Fibroblast of gingiva (primary cell): Measurements from ENCODE around the gene HARS1.
A peak's percentile ranks its signal among the peaks of the same experiment; 100 is the strongest.
"Not testable (repeated sequence)": the region's sequence is repeated elsewhere in the genome, so short reads cannot be mapped to it uniquely, and the experiment has no call there.

Experiments
- DNase-seq: peaks from one replicate; pipeline ENCODE4 v3.0.0-alpha.2; 2011; ENCODE audit warnings: low read depth

HARS1 gene

DNA sequence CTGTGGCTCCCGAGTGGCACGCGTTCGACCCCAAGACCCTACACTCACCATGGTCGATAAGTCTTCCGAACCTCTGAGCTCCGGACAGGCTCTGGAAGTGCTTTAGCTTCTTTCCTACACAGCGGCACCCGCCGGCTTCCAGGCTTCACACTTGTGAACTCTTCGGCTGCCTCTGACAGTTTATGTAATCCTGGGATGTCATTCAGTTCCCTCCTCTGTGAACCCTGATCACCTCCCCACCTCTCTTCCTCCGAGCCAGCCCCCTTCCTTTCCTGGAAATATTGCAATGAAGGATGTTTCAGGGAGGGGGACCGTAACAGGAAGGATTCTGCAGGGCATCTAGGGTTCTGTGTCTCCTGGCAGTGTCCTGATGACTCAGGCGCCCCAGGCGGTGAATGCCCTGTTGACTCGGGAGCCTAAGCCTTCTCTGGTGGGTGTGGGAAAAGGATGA is 58.1 kb downstream of the HARS1 start, which contains the start of gene CD14:
Gene CD14 (minus strand): TSS at position 155 of the 451 bp plus-strand sequence. CDS start 104 bp downstream, at position 51.
- DNase-seq = peak; percentile 31

DNA sequence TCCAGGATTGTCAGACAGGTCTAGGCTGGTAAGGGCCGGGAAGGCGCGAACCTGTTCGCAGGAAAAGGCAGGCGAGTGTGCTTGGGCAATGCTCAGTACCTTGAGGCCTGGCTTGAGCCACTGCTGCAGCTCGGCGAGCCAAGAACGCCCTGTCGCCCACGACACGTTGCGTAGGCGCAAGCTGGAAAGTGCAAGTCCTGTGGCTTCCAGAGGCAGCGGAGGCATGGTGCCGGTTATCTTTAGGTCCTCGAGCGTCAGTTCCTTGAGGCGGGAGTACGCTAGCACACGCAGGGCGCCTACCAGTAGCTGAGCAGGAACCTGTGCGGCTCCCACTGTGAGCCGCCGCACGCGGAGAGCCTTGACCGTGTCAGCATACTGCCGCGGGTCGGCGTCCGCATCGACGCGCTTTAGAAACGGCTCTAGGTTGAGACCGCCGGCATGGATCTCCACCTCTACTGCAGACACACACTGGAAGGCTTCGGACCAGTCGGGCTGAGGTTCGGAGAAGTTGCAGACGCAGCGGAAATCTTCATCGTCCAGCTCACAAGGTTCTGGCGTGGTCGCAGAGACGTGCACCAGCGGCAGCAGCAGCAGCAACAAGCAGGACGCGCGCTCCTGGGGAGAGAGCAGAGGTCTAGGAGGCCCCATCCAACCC is 58.7 kb downstream of the HARS1 start:
- peak; percentile 17 for DNase-seq

DNA sequence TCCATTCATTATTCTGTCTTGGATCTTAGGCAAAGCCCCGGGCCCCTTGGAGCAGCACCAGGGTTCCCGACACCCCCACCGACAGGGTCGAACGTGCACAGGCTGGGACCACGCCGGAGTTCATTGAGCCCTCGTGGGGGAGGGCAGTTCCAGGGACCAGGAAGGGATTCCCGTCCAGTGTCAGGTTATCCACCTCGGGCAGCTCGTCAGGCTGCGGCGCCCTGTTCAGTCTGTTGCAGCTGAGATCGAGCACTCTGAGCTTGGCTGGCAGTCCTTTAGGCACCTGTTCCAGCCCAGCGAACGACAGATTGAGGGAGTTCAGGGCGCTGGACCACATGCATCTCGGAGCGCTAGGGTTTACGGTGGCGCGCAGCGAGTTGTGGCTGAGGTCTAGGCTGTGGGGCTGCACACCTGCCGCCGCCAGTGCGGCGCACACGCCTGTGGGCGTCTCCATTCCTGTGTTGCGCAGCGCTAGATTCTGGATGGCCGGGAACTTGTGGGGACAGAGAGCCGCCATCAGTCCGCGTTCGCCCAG is 59.3 kb downstream of the HARS1 start:
- DNase-seq = no peak

DNA sequence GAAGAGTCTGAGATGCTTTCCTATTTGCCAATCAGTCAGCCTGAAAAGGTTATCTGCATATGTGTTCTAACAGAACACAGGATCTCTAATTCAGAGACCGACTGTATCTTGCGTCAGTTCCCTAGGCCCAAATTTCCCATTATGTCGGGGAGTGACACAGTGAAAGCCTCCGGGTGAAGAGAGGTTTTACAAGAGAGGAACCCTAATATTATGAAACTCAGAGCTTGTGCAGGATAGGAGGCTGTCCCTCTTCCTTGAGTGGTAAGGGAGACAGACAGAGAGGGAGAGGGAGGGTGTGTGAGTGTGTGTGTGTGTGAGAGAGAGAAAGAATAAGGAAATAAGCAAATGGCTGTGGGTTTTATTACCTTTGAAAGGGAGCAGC is 60.1 kb downstream of the HARS1 start:
- no peak for DNase-seq

DNA sequence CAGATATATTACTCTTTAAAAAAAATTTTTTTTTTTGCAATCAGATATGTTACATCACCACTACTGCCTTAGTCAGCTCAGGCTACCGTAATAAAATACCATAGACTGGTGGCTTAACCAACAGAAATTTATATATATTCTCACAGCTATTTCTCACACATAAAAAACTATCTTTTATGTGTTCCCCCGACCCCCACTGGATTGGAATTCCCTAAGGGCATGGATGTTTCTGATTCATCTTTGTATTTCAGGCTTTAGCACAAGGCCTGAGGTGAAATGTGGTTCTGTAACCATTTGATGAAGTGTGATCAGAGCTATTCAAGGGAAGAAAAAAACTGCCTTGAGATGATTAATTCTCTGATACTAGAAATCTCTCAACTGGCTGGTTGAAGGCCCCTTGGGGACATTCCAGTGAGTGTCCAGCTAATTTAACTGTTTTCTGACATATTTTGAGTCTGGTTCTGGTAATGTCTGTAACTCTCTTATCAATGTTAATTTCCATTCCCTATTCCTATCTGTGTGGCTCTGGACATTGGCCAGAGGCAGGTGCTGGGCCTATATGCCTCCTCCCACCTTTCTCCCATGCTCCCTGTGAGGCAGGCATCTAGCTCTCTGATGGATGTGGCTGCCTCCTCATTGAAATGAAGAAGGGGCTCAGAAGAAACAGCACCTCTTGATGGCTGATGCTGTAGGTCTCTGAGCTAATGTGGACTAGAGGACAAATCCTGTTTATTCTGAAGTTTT is 60.7 kb downstream of the HARS1 start:
- DNase-seq = no peak

DNA sequence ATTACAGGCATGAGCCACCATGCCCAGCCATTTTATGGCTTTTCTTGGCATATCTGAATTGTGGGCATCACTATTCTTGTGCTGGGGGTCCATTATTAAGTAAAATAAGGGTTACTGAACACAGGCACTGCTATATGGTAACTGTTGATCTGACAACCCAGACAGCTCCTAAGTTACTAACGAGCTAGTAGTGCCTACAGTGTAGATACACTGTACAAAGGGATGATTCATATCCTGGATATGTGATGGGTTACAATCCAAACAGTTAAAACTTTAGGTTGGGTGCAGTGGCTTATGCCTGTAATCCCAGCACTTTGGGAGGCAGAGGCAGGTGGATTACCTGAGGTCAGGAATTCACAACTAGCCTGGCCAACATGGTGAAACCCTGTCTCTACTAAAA is 62.5 kb downstream of the HARS1 start:
- DNase-seq = no peak

GRCh38 chr5:140627972-140628371 is 63.2 kb downstream of the HARS1 start:
- DNase-seq = no peak

DNA sequence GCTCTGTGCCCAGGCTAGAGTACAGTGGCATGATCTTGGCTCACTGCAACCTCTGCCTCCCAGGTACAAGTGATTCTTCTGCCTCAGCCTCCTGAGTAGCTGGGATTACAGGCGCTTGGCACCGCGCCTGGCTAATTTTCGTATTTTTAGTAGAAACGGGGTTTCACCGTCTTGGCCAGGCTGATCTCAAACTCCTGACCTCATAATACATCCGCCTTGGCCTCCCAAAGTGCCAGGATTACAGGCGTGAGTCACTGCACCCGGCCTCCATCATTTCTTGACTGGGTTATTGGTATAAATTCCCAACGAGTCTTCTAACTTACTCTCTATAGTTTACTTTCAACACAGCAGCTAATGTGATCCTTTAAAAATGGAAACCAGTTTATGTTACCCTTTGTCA is 66.3 kb downstream of the HARS1 start:
- not testable (repeated sequence) for DNase-seq
